GM21423 (cell line): ENCODE data around the gene SFSWAP.
"Not testable (repeated sequence)": the region's sequence is repeated elsewhere in the genome, so short reads cannot be mapped to it uniquely, and the experiment has no call there.

ENCODE experiments used
- ATAC-seq: cut with Tn5 transposase; IDR thresholded peaks from one replicate; pipeline ENCODE4 v1.9.1; 2021; ENCODE audit warnings: mild to moderate bottlenecking, moderate library complexity; ENCODE audit not compliant: unreplicated experiment

Gene SFSWAP

DNA sequence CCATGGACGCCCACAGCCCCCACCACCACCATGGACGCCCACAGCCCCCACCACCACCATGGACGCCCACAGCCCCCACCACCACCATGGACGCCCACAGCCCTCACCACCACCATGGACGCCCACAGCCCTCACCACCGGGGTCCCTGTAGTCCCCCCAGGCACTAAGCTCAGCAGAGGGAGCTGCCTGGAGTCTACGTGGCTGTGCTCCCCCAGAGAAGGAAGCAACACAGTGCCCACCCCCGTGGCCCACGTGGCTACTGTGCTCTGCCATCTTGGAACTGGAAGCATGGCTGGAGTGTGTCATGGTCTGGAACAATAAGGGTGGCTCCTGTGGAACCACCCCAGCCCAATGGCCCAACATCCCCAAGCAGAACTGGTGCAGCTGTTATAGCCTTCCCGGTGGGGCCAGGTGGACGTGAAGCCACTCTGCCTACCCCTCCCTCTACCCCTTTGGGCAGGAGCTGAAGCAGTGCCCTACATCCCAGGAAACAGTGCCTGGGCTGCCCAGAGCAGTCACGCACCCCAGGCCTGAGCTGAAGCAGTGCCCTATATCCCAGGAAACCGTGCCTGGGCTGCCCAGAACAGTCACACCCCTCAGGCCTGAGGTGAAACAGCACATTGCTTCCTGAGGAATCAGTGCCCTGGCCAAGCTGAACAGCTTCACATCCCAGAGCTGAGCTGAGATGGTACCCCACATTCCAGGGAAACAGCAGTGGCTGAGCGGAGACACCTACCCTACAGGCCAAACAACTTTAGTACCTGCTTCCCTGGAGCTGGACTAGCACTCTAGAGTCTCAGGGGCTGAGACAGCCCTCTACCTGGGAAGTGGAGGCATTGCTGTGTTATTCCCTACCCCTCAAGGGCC, 9.0 kb upstream of the SFSWAP start:
- no peak for ATAC-seq

DNA sequence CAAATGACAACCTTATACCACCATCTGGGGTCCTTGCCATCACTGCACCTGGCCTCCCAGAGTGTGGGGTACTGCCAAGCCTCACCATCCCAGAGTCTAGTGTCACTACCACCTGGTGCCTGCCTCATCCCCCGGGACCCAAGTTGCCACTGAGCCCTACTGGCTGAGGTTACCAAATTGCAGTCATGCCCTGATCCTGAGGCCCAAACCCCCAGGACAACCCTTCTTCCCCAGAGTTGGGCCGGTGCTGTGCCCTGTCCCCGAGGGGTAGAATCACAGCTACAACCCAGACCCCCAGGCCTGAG, 8.4 kb upstream of the SFSWAP start:
- no peak for ATAC-seq

DNA sequence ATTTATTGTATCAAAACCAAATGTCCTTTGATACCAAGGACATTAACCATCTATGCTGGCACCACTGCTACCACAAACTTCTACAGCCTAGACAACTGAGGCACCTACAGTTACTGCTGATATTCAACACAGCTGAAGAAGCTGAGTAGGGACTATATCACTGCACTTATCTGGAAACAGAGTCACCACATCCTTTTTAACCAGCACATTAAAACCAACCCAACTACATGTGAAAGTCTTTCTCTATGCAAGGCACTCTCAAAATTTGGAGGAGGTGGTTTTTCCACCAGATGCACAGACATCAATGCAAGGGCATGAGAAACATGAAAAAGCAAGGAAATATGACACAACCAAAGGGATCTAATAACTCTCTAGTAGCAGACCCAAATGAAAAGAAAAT, 7.7 kb upstream of the SFSWAP start:
- no peak for ATAC-seq

DNA sequence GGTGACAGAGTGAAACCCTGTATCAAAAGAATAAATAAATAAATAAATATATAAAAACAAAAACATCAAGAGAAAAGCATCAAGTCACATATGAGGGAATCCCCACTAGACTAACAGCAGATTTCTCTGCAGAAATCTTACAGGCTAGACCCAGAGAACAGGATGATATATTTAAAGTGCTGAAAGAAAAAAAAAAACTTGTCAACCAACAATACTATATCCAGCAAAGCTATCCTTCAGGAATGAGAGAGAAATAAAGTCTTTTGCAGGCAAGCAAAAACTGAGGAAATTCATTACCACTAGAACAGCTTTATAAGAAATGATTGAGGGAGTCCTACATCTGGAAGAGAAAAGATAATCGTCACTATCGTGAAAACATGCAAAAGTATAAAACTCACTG, 6.4 kb upstream of the SFSWAP start:
- ATAC-seq, result no peak

DNA sequence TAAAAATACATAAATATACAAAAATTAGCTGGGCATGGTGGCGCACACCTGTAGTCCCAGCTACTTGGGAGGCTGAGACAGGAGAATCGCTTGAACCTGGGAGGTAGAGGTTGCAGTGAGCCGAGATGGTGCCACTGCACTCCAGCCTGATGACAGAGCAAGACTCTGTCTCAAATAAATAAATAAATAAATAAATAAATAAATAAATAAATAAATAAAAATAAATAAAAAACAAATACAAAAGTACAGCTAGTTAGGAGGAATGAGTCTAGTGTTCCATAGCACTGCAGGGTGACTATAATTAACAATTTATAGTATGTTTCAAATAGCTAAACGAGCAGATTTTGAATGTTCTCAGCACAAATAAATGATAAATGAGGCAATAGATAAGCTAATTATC, 4.2 kb upstream of the SFSWAP start:
- ATAC-seq, result not testable (repeated sequence)

DNA sequence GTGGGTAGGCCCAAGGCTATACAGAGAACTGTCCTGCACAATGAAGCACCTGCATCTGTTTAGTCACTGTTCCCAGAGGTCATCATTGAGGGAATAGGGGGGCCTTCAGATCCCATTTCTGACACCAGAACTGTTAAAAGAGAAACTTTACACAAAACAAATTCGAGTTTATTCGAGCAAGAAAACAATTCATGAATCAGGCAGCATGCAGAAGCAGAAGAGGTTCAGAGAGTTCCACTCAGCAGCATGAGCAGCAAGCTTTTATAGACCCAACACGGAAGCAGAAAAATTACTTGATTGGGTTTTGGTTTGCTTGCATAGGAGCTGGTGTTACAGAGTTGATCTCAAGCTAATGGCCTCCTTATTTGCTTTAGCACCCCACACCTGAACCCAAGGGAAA, 1.7 kb upstream of the SFSWAP start:
- ATAC-seq, result no peak

DNA sequence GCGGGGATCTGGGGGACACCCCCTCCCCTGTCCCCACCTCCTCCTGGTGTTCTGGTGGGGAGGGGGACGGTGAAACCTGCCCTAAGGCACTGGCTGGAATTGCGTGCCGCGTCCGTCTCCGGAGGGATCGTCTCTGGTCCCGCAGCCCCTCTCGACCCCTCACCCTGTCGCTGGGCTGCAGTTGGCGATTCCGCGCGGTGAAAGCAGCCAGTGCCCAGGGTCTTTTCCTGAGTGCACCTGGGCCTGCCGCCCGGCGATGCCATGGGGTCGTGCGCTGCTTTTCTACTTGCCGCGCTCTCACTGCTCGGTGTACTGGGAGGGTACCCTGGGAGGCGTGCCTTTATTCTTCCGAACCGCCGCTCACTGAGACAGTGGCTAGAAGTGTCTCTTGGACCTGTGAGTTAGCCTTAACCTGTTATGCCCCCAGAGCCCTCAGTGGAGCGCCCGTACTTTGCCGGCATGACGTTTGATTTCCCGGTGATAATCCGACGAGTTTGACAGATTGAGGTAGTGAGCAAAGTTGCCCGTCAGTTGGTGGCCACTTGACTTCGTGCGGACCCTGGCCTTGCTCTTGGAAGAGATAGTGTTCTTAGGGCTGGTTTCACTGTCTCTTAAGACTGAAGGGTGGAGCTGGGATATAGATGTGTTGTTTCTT, 788 bp downstream of the SFSWAP start:
- no peak for ATAC-seq

DNA sequence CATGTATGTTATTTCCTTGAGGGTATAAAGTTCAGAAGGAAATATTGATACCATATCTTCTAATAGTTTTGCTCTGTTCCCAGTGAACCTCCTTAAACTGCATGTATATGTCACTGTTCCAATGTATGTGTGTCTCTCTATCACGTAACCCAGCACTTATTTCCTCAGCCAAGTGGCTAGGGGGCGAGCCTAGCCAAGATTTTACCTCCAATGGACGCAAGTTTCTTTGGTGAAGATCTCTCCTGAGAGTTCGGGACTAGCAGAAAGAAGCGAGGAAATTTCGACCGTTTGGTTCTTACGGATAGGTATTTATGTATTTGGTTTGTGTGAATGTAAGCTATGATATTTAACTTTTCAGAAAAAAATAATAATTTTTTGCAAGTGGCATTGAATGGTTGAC, 2.5 kb downstream of the SFSWAP start:
- no peak for ATAC-seq

DNA sequence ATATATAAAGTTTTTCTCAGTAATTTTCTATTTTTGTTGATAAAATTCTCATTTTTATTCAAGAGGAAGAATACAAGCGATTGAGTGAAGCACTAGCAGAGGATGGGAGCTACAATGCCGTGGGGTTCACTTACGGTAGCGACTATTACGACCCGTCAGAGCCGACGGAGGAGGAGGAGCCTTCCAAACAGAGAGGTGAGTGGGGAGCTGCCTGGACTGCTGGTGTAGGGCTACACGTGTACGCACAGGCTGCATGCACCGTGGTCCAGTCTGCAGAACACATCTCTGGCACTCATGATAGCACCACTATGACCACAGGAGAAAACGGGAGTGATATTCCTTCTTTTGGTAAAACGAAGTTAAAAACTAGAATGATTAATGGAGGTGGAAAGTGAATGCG, 3.9 kb downstream of the SFSWAP start:
- ATAC-seq, result no peak

DNA sequence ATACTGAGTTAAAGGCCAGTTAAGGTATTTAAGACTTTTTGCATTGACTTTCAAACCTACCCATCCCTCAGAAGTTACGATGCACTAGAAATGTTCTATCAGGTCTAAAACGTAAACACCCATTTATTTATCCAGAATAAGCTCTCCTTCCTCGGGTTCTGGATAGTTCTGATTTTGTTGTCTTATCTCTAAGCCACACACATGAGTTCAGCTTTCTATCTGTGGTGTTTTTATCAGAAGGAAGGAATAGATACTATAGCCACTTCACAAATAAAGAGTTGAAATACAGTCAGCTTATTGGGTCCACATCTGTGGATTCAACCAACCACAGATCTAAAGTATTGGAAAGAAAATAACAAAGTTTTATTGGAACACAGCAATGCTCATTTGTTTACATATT, 5.4 kb downstream of the SFSWAP start:
- ATAC-seq, result no peak

DNA sequence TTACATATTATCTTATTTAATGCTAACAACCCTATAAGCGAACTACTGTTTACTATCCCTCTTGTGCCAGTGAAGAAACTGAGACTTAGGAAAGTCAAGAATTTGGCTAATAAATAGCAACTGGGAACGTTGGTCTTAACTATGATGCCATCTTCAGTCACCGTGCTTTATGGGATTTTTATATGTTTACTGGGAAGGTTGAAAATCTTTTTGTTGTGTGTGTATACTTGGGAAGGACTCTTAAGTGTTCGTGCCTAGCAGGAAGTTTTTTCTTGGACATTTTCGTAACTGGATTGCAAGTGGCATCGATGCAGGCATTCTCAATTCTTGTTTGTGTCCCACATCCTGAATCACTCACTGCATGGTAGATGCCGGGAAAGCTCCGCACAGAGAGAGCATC, 9.4 kb downstream of the SFSWAP start:
- no peak for ATAC-seq

DNA sequence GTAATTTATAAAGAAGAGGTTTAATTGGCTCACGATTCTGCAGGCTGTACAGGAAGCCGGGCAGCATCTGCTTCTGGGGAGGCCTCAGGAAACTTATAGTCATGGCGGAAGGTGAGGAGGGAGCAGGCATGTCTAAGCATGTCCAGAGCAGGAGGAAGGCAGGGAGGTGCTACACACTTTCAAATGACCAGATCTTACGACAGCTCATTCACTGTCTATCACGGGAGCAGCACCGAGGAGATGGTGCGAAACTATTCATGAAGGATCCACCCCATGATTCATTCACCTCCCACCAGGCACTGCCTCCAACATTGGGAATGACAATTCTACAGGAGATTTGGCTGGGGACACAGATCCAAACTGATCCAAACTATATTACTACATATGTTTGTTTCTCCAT, 10.0 kb downstream of the SFSWAP start:
- no peak for ATAC-seq

DNA sequence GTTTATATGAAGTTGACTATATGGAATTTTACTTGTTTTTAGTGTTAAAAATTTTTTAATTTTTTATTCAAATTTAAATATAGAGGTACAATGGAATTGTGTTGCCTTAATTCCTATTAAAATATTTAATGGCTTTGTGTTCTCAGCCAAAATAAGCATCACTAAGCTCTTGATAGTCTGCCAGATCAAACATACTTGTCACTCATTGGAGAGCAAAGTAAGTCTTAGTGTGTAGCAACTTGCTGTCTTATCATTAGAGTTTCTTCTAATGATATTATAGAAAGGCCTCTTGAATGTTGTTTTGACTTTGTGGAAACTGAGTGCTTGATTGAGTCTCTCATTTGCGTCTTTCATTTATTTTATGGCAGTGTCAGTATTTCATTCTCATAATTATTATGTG, 10.7 kb downstream of the SFSWAP start:
- ATAC-seq, result no peak

DNA sequence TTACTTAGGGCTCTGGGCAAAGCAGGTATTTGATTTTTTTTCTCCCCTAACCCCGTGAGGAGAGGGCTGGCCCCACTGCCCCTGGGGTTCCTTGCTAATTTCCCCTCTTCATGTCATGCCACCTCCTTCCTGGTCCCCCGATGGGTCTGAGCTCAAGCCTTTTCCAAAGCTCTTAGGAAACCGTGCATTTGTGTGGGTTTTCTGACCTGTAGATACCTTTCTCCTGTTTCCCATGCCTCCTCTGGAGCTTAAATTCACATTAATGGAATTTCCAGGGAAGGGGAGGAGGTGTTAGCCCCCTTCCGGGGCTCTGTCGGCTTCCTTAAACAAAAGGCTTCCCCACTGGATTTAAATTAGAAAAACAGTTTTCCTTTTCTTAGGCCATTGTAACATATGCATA, 12.6 kb downstream of the SFSWAP start:
- ATAC-seq, result no peak

DNA sequence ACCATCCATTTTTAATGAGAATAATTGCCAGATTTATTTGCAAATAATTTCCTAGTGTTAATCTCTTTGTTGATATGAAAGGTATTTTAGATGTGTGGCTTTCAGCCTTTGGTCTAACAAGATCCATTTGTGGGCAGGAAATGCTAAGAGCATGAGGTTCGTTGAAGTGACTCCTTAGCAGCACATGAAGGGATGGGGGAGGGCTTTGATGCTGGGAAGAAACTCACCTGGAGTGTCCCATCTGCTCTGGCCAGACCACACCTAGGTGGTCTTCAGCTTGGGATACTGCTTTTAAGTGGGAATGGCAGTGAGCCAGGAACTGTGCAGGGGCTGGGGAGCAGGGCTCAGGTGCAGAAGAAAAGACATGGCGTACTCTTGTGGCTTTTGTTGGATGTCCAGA, 13.6 kb downstream of the SFSWAP start:
- no peak for ATAC-seq

DNA sequence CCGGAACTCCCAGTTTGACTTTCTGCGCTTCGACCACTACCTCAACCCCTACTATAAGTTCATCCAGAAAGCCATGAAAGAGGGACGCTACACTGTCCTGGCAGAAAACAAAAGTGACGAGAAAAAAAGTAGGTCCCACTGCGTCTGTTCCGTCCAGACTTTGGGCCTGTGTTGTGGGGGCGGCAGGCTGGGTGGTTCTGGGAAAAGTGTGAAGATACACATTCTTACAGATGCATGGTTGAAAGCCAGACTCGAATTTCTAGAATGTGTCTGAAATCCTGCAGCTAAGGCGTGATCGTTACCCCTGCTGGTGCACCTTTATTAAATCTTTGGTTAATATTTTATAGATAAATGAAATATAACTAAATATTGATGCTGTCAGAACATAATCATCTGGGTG, 14.6 kb downstream of the SFSWAP start:
- ATAC-seq, result no peak

DNA sequence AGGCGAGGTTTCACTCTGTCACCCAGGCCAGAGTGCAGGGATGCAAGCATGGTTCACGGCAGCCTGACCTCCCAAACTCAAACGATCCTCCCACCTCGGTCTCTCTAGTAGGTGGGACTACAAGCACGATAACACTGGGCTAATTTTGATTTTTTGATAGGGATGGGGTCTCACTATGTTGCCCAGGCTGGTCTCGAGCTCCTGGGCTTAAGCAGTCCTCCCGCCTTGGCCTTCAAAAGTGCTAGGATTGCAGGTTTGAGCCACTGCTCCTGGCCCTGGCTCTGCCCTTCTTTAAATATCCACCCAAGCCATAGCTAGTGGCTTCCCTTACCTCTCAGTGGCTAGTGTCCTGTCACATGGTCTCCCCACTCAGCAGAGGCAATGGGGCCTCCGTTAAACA, 17.8 kb downstream of the SFSWAP start:
- no peak for ATAC-seq

DNA sequence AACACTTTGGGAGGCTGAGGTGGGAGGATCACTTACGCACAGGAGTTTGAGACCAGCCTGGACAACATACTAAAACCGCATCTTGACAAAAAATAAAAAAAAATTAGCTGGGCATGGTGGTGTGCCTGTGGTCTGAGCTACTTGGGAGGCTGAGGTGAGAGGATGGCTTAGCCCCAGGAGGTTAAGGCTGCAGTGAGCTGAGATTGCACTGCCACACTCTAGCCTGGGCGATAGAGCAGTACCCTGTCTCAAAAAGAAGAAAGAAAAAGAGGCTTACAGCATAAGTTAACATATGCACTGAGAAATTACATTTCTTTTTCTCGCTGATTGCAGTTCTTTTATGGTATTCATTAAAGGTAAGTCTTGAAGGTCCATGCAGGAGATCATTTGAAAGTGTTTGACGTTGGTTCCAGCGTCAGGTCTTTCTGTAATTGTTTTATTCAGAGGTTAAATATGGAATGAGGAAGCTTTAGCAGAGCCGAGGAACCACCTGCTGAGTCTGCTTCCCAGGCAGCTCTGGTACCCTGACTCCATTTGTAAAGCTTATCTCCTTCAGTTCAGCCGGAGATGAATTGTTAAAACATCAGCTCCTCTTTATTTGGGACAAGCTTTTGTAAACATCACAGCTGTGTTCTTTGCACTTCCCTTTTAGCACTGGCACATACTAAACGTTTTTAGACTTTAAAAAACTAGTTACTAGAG, 18.5 kb downstream of the SFSWAP start:
- ATAC-seq, result no peak

DNA sequence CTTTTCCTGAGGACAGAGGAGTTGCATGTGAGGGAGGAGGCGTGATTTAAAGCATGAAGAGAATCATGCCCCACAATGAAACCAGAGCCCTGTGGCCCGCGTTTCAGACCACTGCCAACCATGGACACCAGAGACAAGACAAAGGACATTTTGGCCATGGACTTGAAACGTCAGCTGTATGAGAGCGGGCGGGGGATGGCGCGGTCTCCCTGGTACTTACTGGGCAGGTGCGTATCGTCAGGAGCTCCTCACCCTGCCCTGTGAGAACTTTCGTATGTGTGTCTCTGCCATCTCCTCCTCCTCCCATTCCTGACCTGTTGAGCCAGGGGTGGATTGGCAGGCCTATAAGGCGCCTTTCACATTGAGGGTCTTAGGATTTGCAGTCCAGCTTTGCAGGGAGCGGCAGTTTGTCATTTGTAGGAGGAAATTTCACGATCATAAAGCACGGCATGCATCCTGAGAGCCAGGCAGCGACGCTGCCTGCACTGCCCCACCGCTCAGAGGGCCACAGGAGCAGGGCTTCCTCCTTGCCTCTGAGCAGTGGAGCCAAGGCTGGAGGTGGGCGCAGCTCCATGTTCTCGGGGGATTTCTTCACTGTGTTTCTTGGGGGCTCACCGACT, 22.2 kb downstream of the SFSWAP start:
- no peak for ATAC-seq

DNA sequence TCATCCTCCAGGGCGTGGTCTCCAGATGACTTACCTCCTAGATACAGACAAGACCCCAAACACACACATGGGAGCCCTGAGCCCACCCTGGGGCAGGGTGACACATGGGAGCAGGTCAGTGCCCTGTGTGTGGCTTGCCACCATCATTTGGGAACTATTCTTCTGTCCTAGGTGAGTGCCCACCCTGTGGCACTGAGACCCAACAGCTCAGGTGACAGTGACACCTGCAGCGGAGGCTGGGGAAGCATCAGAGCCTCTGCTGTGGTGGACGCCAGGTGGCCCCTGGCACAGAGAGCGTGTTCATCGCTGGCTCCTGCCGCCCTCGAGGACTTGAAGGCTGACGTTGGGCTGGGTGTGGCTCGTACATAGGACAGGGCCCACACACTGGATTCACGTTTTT, 23.0 kb downstream of the SFSWAP start:
- ATAC-seq, result no peak

DNA sequence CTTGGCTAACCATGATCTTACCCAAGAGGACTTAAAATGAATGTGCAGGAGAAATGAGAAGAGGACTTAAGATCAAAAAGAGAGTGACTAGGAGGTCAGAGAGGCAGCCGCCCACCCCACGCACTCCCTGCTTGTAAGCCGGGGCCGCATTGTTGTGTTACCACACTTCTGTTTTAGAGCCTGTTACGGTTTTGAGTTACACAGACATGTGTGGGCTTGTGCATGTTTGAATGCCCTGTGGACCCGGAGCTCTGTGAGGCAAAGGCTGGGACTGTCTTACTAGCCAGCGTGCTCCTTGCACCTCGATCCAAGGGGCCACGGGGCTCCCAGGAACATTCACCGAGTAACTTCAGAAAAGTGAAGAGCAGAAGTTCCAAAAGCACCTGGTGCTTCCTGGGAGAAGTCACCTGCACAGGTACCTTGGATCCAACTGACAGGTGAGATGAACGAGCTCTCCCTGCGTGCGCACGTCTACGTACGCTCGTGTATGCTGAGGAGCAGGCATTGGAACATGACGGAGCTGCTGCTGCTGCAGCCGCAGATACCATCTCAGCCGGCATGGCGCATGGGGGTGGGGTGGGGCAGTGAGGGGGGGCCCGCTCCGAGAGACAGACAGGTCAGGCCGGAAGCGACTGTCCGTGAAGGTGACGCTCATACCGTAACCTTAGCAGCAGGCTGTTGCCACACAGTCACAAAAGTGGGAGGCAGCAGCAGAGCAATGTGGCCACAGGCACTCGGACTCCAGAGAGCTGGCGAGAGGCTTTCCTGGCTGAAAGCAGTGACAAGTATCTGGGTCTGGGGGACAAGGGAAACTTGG, 23.7 kb downstream of the SFSWAP start:
- ATAC-seq, result no peak
